ENCODE results near the gene HK1.

GRCh38 chr10:69425041-69425440 is 146.7 kb downstream of the HK1 start:
- TF ChIP-seq CTCF (IDR thresholded peaks at IDR 0.05; ENCODE audit: low read depth, low read length) = no peak
- TF ChIP-seq EZH2phosphoT487 (IDR thresholded peaks at IDR 0.05; ENCODE audit: low read depth) = no peak
